Jurkat, Clone E6-1 (cell line): ENCODE measurements around the gene FAM174B.
"Not testable (repeated sequence)": the region's sequence is repeated elsewhere in the genome, so short reads cannot be mapped to it uniquely, and the experiment has no call there.

Experiments
- DNase-seq: peaks from one replicate; pipeline ENCODE4 v3.0.0-alpha.2; 2011; ENCODE audit warnings: low read depth, low spot score
- H3K4me3 ChIP-seq: 2 replicates; pipeline ENCODE4 v1.5.1; 2011; ENCODE audit warnings: mild to moderate bottlenecking, low read length, control low read depth, moderate library complexity

FAM174B gene

DNA sequence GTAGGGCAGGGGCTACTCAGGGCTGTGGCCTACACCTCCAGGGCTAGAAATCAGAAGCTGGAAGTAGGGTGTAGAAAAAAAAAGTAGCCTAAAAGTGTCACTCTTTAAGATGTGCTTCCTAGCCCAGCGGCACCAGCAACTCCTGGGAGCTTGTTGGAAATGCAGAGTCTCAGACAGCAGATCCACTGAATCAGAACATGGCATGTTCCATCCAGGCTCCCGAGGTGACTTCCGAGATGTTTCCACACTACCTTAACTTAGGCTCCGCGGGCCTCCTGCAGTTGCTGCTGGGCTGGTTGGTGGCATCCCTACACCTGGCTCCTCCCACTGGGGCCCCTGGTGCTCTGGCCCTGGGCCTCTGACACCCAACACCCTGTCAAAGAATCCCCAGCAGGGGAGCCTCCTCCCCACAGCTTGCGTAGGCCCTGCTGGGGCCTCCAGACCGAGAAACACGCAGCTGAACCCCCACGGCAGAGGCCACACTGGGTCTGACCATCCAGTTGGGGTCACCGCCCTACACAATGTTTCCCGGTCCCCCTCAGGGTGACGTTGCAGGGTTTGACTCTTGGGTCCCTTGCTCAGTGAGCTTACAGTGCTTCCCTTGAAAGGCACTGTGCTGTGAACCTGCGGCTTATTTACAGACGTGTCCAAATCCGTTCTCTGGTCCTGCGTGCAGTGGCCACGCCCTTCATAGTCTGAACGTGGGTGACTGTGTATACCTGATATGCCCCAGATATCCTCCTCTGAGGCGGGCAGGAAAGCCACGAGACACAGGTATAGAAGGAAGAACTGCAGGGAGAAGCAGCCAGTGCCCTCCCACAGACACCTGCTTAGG lies 46.5 kb downstream of the FAM174B start:
- no peak overlapping the region for H3K4me3 ChIP-seq
- DNase-seq: no peak

DNA sequence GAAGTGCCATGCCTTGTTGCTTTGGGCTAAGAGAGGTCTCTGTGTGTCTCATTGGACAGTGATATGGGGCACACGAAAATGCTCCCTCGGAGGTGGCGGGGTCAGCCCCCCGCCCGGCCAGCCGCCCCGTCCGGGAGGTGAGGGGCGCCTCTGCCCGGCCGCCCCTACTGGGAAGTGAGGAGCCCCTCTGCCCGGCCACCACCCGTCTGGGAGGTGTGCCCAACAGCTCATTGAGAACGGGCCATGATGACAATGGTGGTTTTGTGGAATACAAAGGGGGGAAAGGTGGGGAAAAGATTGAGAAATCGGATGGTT lies 48.8 kb downstream of the FAM174B start:
- not testable (repeated sequence) for DNase-seq, H3K4me3 ChIP-seq

DNA sequence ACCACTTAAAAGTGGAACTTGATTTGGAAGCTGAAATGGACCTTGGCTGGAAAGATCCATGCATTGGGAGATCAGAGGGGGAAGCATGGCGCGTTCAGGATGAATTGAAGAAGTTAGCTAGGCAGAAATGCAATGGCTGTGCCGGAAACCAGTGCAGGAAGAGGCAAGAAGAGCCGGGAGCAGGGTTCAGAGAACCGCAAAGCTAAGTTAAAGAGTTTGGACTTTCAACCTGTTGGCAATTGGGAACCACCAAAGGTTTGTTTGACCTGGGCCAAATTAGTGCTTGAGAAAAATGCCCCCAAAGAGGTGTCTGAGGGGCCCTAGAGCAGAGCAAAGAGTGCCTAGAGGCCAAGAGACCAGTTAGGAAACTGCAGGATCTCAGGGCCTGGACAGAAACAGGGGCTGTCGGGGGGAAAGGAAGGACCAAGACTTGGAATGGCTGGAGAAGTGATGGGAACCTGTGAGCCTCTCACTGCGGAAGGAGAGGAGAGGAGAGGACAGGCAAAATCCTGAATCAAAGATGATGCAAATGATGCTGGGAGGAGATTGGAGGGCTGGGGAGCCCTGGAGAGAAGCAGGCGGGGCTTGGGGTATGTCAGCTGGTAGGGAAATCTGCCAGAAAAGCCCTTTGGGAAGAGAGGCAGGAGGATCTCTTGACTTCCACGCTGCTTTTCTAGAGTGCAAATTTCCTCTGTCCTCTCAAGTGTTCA lies 49.3 kb downstream of the FAM174B start:
- no peak overlapping the region for H3K4me3 ChIP-seq
- DNase-seq: no peak

- H3K4me3 ChIP-seq: no peak overlapping the region
- no peak for DNase-seq
Observed at GRCh38 chr15:92605225-92605944, 50.2 kb downstream of the FAM174B start.

GRCh38 chr15:92603743-92604470 lies 51.7 kb downstream of the FAM174B start:
- no peak for DNase-seq
- no peak overlapping the region for H3K4me3 ChIP-seq

DNA sequence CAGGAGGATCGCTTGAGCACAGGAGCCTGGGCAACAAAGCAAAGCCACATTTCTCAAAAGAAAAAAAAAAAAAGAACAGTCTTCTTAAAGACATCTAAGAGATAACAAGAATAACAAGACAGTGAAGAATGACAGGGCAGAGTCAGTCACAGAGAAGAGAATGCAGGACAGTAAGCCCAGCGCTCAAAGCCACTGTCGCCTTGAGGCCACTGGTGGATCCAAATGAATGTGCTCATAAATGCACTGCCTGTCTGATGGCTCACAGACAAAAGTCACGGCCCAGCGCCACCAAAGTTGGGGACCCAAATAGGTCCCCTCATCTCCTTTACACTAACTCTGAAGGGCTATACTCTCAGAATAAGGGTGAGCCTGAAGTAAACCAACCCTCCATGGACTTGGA lies 52.3 kb downstream of the FAM174B start:
- DNase-seq: no peak
- H3K4me3 ChIP-seq: no peak overlapping the region

DNA sequence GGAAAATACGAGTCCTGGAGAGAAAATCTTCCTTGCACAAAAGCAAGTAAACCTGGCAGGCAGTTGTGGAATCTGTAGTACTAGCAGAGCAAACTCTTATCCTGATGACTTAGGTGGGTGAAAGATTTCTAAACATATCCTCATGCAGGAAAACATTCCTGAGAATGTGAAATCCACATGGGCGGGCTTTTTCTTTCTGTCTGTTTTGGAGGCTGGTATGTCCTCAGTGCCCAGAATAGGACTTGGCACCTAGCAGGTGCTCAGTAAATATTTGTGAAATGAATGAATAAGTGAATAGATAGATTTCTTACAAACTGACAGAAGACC lies 53.3 kb downstream of the FAM174B start:
- no peak for DNase-seq
- no peak overlapping the region for H3K4me3 ChIP-seq

DNA sequence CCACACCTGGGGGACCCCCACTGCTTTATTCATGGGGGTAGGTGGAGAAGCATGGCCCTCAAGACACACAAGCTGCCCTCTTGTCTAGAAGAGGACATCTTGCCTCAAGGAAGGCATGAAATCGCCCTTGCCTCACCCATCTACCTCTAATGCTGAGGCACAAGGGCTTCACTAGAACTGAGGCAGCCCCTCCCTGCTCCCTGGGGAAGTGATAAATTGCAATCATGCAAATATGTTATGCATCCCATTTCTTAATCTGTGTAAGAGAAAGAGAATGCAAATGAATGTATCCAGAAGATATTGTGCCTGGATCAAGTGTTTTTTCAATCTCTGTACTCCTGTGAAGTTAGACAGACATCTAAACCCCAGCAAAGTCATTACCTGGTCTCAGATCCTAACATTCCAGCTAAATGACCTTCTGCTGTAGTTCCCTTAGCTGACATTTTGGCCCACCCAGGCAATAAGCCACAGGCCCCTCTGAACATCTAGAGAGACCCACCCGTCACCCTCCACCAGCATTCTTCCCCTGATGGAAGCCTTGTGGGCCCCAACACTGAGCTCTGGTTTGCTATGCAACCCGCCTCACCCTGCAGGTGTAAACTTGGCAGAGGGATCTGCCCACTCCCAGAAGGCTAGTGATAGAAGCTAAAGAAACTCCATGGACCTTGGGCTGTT lies 53.8 kb downstream of the FAM174B start:
- DNase-seq: no peak

GRCh38 chr15:92600856-92601255 lies 54.7 kb downstream of the FAM174B start:
- no peak for DNase-seq
- no peak overlapping the region for H3K4me3 ChIP-seq

More for the DNA sequence above, 53.8 kb downstream of the FAM174B start:
- H3K4me3 ChIP-seq: no peak overlapping the region

- DNase-seq: peak; percentile 45
- no peak overlapping the region for H3K4me3 ChIP-seq
Observed at GRCh38 chr15:92599394-92599970, 56.1 kb downstream of the FAM174B start.

DNA sequence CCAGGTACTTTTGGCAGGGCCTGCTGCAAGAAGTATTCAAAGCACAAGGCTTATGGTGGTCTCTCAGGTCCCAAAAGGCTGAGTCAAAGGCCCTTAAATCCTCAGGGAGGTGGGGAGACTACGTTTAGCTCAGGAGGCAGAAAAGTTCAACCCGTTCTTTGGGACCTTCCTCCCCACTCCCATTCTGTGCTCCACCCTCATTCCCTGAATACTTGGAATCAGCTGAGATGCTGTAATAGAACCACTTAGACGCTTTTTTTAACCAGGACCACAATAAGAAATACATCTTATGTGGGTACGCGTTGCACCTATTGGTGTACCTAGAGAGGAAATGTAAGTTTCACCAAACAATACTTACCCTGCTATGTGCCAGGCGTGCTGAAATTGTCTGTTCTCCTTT lies 58.0 kb downstream of the FAM174B start:
- no peak overlapping the region for H3K4me3 ChIP-seq
- DNase-seq: no peak

DNA sequence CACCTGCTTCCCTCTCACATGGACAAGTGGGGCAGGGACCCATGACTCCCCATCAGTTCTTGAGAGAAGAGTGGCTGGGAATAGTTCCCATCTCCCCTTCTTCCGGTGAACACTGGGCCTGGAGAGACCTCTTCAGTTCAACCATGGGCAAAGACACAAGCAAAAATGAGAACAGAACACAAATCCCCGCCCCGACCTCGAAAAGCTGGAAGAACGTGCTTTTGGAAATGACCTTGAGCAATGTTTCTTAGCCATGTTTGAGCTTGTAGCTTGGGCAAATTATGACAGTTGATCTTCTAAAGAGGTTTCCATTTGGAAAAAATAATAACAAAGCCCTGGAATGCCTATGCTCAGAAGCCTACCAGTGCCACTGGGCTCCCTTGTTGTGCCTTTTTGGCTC lies 59.0 kb downstream of the FAM174B start:
- DNase-seq: no peak

DNA sequence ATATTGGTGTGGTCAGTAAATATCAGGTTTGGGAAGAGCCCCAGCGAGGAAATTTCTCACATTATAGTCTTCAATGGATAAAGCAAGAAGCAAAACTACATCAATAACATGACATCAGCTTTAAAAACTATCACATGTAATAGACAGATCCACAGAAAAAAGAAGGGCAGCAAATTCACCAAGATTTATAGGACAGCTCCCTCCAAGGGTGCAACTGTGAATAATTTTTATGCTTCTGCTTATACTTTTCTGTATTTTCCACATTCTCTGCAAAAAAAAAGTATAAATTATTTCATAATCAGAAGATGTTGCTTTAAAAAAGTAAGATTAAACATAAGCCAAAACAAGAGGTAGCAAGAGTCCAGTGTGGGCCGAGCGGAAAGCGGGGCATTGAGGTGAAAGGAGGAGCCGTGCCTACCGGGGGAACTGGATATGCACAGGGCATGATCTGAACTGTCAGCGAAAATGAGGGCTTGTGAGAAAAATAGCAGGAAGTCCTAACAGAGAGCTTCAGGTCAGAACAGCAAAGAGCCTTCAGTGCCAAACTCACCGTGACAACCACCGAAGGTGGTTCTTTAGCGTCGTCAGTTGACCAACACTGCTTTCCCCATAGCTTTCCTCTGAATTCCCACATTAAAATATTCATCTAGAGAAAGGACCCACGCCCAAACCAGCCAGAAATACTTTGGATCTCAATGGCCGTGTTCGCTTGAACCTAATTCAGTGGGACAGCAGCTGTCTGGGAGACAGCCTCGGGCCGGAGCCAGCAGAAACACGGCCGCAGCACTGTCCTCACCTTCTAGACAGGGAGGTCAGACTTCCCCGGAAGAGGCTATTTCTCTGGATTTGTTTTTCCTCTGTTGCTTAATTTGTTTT lies 59.8 kb downstream of the FAM174B start:
- H3K4me3 ChIP-seq: no peak overlapping the region
- DNase-seq: no peak

More for the DNA sequence above, 59.0 kb downstream of the FAM174B start:
- no peak overlapping the region for H3K4me3 ChIP-seq

- no peak for DNase-seq
- no peak overlapping the region for H3K4me3 ChIP-seq
Observed at GRCh38 chr15:92591275-92591674, 64.3 kb downstream of the FAM174B start.

- DNase-seq: no peak
- H3K4me3 ChIP-seq: no peak overlapping the region
Observed at GRCh38 chr15:92586966-92587365, 68.6 kb downstream of the FAM174B start.

DNA sequence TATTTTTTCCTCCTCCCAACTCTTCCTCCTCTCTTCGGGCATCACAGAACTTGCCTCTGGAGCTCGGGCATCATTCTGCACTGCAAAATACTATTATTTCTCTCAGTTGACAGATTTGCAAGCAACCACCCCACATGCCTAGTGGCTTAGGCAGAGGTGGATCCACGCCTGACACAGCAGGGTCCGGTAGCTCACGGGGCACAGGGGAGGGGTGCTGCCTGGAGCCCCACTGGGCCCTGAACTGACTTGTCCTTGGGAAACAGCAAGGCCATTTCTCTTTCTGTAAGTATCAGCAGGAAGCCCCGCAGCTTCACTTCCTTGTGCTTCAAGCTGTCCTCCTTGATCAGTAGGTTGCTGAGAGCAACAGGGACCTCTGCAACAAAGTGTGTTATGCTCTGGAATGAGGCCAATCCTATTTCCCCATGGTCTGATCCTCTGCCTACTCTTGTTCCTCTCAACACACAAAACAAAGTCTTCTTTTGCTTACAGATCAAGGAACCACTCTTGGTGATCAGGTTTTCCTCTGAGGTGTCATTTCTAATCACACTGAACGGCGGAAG lies 69.1 kb downstream of the FAM174B start:
- H3K4me3 ChIP-seq: no peak overlapping the region
- no peak for DNase-seq

- DNase-seq: no peak
- H3K4me3 ChIP-seq: no peak overlapping the region
Observed at GRCh38 chr15:92584105-92584504, 71.5 kb downstream of the FAM174B start.
